GF-D8 (cell line): ENCODE data around the gene SLC25A17.
"Not testable (repeated sequence)": the region's sequence is repeated elsewhere in the genome, so short reads cannot be mapped to it uniquely, and the experiment has no call there.

Experiments
- DNase-seq: peaks from one replicate; lab custom pipeline; 2025; lab: John Stamatoyannopoulos, UW

The SLC25A17 gene

GRCh38 chr22:40757071-40757470 is 62.1 kb downstream of the SLC25A17 start:
- DNase-seq, result no peak

GRCh38 chr22:40753114-40753513 is 66.0 kb downstream of the SLC25A17 start:
- DNase-seq, result no peak

DNA sequence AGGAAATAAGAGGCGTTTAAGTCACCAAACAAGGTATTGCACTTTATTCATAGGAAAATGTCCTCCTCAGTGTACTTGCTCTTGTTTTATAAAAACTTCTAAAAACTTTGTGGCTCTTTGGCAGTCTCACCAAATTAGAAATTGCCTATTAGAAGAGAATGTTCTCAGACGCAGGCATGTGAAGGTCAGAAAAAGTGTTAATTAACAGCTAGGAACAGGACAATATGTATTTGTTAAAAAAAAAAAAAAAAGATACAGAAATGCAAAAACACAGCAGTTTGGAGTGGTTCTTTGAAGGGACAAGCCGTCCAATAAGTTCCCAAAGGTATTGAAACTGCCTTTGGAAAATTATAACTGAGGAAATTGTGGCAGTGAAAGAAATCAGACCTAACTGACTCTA is 67.9 kb downstream of the SLC25A17 start:
- DNase-seq, result no peak

DNA sequence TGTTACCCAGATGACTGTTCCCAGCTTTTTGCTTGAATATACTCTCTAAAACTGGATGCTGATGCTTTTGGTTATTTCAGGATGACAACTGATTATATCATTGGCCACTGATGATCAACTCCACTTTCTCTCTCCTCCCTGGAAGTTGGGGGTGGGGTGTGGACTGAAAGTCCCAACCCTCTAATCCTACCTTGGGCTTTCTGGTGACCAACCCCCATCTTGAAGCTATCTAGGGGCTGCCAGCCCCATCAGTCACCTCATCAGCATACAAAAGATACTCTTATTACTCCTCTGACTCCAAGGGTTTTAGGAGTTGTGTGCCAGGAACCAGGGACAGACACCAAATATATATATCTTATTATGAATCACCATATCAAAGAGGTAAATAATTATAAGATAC is 69.3 kb downstream of the SLC25A17 start:
- DNase-seq, result no peak

- no peak for DNase-seq
These were observed 70.5 kb downstream of the SLC25A17 start for GRCh38 chr22:40748388-40749355.

DNA sequence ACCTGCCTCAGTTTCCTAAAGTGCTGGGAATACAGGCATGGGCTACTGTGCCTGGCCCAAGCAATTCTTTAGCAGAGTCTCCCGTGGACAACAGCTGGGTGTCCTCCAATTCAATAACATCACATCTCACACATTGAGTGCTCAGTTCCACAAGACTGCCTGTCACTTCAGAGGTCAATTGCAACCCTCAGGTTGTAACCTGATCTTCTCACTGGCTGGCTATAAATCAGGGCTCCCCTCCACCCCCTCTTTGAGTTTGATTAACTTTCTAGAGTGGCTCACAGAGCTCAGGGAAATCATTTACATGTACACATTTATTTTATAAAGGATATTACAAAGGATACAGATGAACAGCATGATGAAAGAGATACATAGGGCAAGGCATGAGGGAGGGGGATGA is 71.8 kb downstream of the SLC25A17 start:
- DNase-seq, result no peak

DNA sequence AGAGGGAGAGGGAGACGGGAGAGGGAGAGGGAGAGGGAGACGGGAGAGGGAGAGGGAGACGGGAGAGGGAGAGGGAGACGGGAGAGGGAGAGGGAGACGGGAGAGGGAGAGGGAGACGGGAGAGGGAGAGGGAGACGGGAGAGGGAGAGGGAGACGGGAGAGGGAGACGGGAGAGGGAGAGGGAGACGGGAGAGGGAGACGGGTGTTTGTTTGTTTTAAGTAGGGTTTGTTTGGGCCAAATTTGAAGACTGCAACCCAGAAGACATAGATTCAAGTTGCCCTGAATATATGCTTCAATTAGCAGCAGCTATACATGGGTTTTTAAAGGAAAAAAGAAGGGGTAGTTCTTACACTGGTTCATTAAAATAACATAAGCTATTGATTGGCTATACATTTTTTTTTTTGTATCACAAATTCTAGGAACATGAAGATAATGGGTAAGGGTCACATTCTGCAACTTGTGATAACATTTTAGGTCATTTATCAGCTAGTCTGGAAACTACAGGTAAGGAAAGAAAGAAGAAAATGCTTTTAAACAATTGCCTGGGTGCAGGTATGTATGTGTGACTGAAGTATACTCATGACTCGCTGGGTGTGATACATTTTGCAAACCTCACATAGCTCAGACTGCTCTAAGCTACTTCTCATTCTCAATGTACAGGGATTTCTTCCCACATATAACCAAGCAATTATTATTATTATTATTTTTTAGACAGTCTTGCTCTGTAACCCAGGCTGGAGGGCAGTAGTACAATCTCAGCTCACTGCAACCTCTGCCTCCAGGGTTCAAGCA is 72.5 kb downstream of the SLC25A17 start:
- DNase-seq, result no peak

GRCh38 chr22:40743768-40744167 is 75.4 kb downstream of the SLC25A17 start:
- no peak for DNase-seq

DNA sequence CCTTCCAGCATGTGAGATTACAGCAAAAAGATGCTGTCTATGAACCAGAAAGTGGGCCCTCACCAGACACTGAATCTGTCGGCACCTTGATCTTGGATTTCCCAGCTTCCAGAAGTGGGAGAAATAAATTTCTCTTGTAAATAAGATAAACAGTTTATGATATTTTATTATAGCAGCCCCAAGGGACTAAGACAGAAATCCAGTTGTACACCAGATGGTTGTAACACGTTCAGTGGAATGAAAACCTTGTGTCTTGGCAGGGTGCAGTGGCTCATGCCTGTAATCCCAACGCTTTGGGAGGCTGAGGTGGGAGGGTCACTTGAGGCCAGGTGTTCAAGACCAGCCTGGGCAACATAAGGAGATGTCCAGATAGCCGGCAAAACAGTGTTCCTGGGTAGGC is 78.0 kb downstream of the SLC25A17 start:
- DNase-seq, result no peak

GRCh38 chr22:40739721-40740120 is 79.4 kb downstream of the SLC25A17 start:
- no peak for DNase-seq

DNA sequence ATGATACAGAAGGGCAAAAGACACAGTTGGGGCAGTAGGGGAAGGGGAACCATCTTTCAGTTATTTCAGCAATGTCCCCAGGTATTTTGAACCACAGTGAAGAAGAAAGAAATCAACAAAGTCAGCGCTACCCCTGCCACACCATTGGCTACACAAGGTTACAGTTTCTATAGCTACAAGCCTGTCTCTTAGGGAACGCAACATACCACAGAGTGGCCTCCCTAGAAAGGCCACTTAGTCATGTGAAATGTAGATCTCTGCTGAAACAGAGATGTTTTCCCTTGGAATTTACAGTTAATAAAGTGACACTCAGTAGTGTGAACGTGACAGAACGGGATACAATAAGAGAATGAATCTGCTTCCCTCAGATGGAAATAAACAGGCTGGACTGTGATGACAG is 85.2 kb downstream of the SLC25A17 start:
- no peak for DNase-seq

DNA sequence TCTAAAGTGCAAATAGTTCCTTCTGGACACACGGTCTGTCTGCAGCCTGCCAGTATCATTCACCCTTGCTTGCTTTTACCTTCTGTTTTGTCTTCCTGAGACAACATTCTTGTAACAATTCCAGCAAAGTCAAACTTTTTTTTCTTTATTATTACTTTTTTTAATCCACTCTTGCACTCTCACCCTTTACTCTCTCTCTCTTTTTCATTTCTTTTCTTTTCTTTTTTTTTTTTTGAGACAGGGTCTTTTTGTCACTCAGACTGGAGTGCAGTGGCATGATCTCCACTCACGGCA is 86.2 kb downstream of the SLC25A17 start:
- no peak for DNase-seq

DNA sequence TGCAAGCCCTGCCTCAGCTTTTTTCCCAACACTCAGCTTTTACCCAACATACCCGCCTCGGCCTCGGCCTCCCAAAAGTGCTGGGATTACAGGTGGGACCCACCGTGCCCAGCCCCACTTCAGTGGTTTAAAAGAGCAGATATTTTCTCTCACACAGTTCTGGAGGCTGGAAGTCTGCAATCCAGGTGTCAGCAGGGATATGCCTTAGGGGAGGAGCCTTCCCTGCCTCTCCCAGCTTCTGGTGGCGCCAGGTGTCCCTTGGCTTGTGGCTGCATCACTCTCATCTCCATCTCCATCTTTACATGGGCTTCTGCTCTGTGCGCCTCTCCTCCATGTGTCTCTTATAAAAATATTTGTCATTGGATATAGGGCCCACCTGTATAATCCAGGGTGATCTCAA is 89.9 kb downstream of the SLC25A17 start:
- no peak for DNase-seq

- no peak for DNase-seq
These were observed 90.4 kb downstream of the SLC25A17 start for GRCh38 chr22:40728731-40729189.

DNA sequence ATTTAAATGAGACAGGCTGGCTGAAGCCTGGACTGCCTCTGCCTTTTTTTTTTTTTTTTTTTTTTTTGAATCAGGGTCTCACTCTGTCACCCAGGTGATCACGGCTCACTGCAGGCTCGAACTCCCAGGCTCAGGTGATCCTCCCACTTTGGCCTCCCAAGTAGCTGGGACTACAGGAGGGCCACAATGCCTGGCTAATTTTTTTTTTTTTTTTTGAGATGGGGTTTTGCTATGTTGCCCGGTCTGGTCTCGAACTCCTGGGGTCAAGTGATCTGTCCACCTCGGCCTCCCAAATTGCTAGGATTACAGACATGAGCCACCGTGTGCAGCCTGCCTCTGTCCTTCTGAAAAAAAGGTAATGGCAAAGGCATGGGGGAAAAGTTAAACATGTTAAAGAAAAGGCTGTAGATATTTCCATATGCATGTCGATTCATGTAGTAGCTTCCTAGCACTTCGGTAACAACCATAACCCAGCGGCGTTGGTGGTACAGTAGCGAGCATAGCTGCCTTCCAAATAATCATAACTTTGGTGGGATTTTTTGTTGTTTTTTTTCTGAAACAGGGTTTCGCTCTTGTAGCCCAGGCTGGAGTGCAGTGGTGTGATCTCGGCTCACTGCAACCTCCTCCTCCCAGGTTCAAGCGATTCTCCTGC is 91.1 kb downstream of the SLC25A17 start:
- no peak for DNase-seq

GRCh38 chr22:40727070-40727963 is 91.8 kb downstream of the SLC25A17 start:
- no peak for DNase-seq

DNA sequence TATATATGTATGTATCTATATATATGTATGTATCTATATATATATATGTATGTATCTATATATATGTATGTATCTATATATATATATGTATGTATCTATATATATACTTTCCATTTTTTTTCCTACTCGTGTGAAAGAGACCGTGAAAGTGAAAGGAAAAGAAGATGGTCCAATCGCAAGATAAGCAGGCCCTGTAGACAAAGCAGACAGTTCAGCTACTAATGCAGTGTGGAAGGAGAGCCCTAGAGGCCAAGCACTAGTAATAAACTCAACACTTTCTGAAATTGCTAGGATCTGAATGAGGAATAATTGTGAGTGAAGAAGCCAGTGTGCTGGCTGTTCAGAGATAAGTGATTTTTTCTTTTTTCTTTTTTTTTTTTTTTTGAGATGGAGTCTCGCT is 92.6 kb downstream of the SLC25A17 start:
- no peak for DNase-seq

- no peak for DNase-seq
These were observed 95.7 kb downstream of the SLC25A17 start for GRCh38 chr22:40723396-40723933.

GRCh38 chr22:40721266-40721665 is 97.9 kb downstream of the SLC25A17 start:
- no peak for DNase-seq

DNA sequence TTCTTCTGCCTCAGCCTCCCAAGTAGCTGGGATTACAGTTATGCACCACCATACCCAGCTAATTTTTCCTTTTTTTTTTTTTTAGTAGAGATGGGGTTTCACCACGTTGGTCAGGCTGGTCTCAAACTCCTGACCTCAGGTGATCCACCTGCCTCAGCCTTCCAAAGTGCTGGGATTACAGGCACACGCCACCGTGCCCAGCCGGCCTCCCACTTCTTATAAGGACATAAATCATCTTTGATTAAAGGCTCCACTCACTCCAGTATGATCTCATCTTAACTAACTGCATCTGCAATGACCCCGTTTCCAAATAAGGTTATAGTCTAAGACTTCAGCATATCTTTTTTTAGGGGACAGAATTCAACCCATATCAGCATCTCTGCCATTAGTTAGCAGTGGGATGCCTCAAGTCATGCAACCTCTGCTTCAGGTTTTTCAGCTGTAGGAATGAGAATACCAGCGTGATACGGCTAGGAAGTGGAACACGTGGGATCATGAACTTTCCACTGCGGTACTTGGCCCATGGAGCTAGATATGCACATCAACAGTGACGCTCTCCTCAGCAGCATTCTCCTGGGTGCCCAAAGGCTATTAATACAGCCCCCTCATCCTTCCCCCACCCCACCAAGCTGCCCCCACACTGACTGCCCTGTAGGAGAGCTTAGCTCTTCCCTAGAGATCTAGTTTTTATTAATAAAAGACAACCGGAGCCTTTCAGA is 98.4 kb downstream of the SLC25A17 start:
- no peak for DNase-seq

- not testable (repeated sequence) for DNase-seq
These were observed 99.0 kb downstream of the SLC25A17 start for GRCh38 chr22:40720156-40720537.
